MCF 10A (cell line): ENCODE data around the gene NLRP14. TPM values are rescaled to one million over a fixed set of nuclear protein-coding genes. Genes with fewer than 3 reads are reported as not detected.

ENCODE experiments used
- BruUV-seq: library from RNA; stranded (reverse); fragments of 400-500 nt; replicated peaks from 2 replicates; lab custom pipeline; 2021; lab: Mats Ljungman, UMichigan
- CTCF ChIA-PET: fragments of 300-600 bp; sonication (Branson Sonifier 250); formaldehyde crosslinking; extraction: SDS; loops from one replicate; lab custom pipeline; 2021; ENCODE audit warnings: antibody characterized with exemption, inconsistent platforms; lab: Yijun Ruan, JAX
- POLR2A ChIA-PET: fragments of 300-600, 350-650 bp; sonication (Branson Sonifier 250); formaldehyde crosslinking; extraction: SDS; loops from one replicate; lab custom pipeline; 2020; ENCODE audit warnings: antibody characterized with exemption, inconsistent platforms; lab: Yijun Ruan, JAX
- DNase-seq: peaks from one replicate; pipeline ENCODE4 v3.0.0-alpha.2; 2018; ENCODE audit not compliant: unreplicated experiment
- H3K27ac Mint-ChIP-seq: one replicate; pipeline ENCODE4 v1.8.0; 2022; ENCODE audit warnings: mild to moderate bottlenecking, low read depth, mixed read lengths; ENCODE audit not compliant: unreplicated experiment
- H3K27me3 Mint-ChIP-seq: one replicate; pipeline ENCODE4 v1.8.0; 2022; ENCODE audit warnings: mixed read lengths; ENCODE audit not compliant: insufficient read depth, unreplicated experiment
- H3K36me3 Mint-ChIP-seq: one replicate; pipeline ENCODE4 v1.8.0; 2022; ENCODE audit warnings: mild to moderate bottlenecking, moderate library complexity, mixed read lengths; ENCODE audit not compliant: insufficient read depth, unreplicated experiment
- H3K4me1 Mint-ChIP-seq: one replicate; pipeline ENCODE4 v1.8.0; 2022; ENCODE audit warnings: mixed read lengths; ENCODE audit not compliant: insufficient read depth, unreplicated experiment
- H3K4me3 Mint-ChIP-seq: one replicate; pipeline ENCODE4 v1.8.0; 2022; ENCODE audit warnings: mild to moderate bottlenecking, moderate library complexity, mixed read lengths; ENCODE audit not compliant: unreplicated experiment
- H3K9me3 Mint-ChIP-seq: one replicate; pipeline ENCODE4 v1.8.0; 2022; ENCODE audit warnings: mixed read lengths; ENCODE audit not compliant: unreplicated experiment
- CTCF ChIP-seq: fragments of 200-600 bp; IDR thresholded peaks from one replicate; pipeline ENCODE4 v1.8.0; 2022; ENCODE audit warnings: antibody characterized with exemption, mild to moderate bottlenecking; ENCODE audit not compliant: unreplicated experiment
- intact Hi-C: fragments of 100-400 bp; cut with micrococcal nuclease; formaldehyde crosslinking; loops from 2 replicates; pipeline ENCODE4 v1.14.1; 2022
- total RNA-seq: library from RNA; stranded (reverse); gene quantifications from 2 replicates; pipeline ENCODE4 v1.2.3, GENCODE V29; 2022

NLRP14 gene
- total RNA-seq, 1 experiment from 2014 or later: not detected

GRCh38 chr11:6991227-6991626 is 29.1 kb upstream of the NLRP14 start:
- H3K36me3 Mint-ChIP-seq: no peaks in the 10 kb centered on the region
- H3K4me1 Mint-ChIP-seq: peaks cover 10% of the 10 kb centered on the region
- peak overlapping the region; percentile 18 for H3K27ac Mint-ChIP-seq
- no peaks in the 10 kb centered on the region for H3K9me3 Mint-ChIP-seq
- DNase-seq: no peak
- H3K27me3 Mint-ChIP-seq: no peaks in the 10 kb centered on the region
- no TSS peak for BruUV-seq
- ChIA-PET POLR2A (no interaction called here), CTCF (interaction anchor here (0.6 to 1.8 kb wide), 6 partner anchors 48 to 704 kb away, joined by 3 to 8 read pairs (median 4); no protein-coding TSS in a partner anchor)
- H3K4me3 Mint-ChIP-seq: no peak overlapping the region
- intact Hi-C loops: no loop called here
- TF ChIP-seq CTCF: no peak

- Mint-ChIP-seq H3K27ac (peak overlapping the region; percentile 29), H3K36me3 (no peaks in the 10 kb centered on the region), H3K27me3 (no peaks in the 10 kb centered on the region), H3K4me1 (peaks cover 10% of the 10 kb centered on the region), H3K9me3 (no peaks in the 10 kb centered on the region), H3K4me3 (no peak overlapping the region)
- CTCF ChIA-PET: interaction anchor here (0.6 to 1.8 kb wide), 5 partner anchors 21 to 255 kb away, joined by 3 to 8 read pairs (median 4); no protein-coding TSS in a partner anchor
- POLR2A ChIA-PET: interaction anchor here (1.0 to 1.3 kb wide), 3 partner anchors 11 to 66 kb away, joined by 4 to 6 read pairs (median 5); partner anchors contain the start of gene ZNF215
- no peak for DNase-seq
- intact Hi-C loops: no loop called here
- no peak for TF ChIP-seq CTCF
- no TSS peak for BruUV-seq
Measured at GRCh38 chr11:6992026-6992425, 28.3 kb upstream of the NLRP14 start.

- Mint-ChIP-seq H3K36me3 (no peaks in the 10 kb centered on the region), H3K9me3 (no peaks in the 10 kb centered on the region), H3K27ac (peak overlapping the region; percentile 29), H3K4me1 (peaks cover 10% of the 10 kb centered on the region), H3K4me3 (peak overlapping the region; percentile 11), H3K27me3 (no peaks in the 10 kb centered on the region)
- intact Hi-C loops: no loop called here
- no peak for TF ChIP-seq CTCF
- BruUV-seq: no TSS peak
- POLR2A ChIA-PET: interaction anchor here (1.0 to 1.3 kb wide), 3 partner anchors 10 to 66 kb away, joined by 4 to 6 read pairs (median 5); partner anchors contain the start of gene ZNF215
- peak; percentile 44 for DNase-seq
- CTCF ChIA-PET: interaction anchor here (0.6 to 1.8 kb wide), 5 partner anchors 18 to 255 kb away, joined by 3 to 8 read pairs (median 4); no protein-coding TSS in a partner anchor
Measured at GRCh38 chr11:6992457-6993417, 27.5 kb upstream of the NLRP14 start.

GRCh38 chr11:6995703-6996102 is 24.6 kb upstream of the NLRP14 start:
- no peaks in the 10 kb centered on the region for H3K9me3 Mint-ChIP-seq
- intact Hi-C loops: no loop called here
- no peak for DNase-seq
- H3K4me1 Mint-ChIP-seq: peaks cover 10% of the 10 kb centered on the region
- no peaks in the 10 kb centered on the region for H3K27me3 Mint-ChIP-seq
- ChIA-PET POLR2A (no interaction called here), CTCF (no interaction called here)
- no peaks in the 10 kb centered on the region for H3K36me3 Mint-ChIP-seq
- BruUV-seq: no TSS peak
- no peak overlapping the region for H3K27ac Mint-ChIP-seq
- TF ChIP-seq CTCF: no peak
- H3K4me3 Mint-ChIP-seq: no peak overlapping the region
